ENCODE data around the gene SRP68. TPM values are rescaled to one million over a fixed set of nuclear protein-coding genes. Genes with fewer than 3 reads are reported as not detected.

Gene SRP68
- total RNA-seq, 1 donor from 2014 or later, result 74.3 TPM

DNA sequence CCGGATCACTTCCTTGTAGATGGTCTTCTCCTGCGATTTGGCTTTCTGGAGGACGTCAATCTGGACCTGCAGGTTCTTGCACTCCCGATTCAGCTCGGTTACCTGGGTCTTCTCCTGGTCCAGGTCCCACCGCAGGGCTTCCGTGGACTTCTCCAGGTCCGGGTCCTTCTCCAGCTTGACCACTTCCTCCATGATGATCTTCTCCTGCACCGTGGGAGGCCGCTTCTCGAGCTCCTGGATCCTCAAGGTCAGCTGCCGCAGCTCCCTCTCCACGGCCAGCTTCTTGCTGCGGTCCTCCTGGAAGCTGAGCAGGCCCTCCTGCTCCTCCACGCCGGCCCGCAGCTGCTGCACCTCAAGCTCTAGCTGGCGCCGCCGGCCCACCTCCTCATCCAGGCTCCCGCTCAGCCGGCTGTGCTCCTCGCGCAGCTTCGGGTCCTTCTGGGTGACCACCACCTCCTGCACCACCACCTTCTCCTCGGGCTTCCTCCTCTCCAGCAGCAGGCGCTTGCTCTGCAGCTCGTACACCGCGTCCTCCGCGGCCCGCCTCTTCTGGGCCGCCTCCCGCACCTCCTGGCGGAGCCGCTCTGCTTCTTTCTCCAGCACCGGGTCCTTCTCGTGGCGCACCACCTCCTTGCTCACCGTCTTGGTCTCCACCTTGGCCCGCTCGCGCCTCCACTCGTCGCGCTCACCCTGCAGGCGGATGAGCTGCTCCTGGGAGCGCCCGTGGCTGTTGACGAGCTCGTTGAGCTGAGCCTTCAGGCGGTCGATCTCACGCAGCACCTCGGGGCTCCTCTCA, 63.5 kb downstream of the SRP68 start:
- Histone ChIP-seq H3K36me3 (ENCODE audit: insufficient read depth, low read length) (no peaks in the 10 kb centered on the region), H3K79me2 (ENCODE audit: insufficient read depth, low read length) (no peaks in the 10 kb centered on the region), H3K9me3 (ENCODE audit: insufficient read depth, low read depth, low read length) (no peaks in the 10 kb centered on the region), H2AFZ (ENCODE audit: low read depth, low read length) (no peak overlapping the region), H3K4me1 (ENCODE audit: insufficient read depth, low read length) (peaks cover 4% of the 10 kb centered on the region), H3K27ac (ENCODE audit: low read depth, low read length) (no peak overlapping the region), H4K20me1 (ENCODE audit: insufficient read depth, low read length) (no peaks in the 10 kb centered on the region), H3K27me3 (ENCODE audit: insufficient read depth, low read length) (no peaks in the 10 kb centered on the region), H3K4me3 (ENCODE audit: insufficient read depth, low read depth, low read length) (no peak overlapping the region), H3K4me2 (ENCODE audit: low read length) (no peak overlapping the region), H3K9ac (ENCODE audit: low read length) (no peak overlapping the region)
- no peak overlapping the region for H3K27ac Mint-ChIP-seq (ENCODE audit: unreplicated experiment)
- FAIRE-seq, result no peak
- TF ChIP-seq EZH2 (IDR thresholded peaks at IDR 0.05; ENCODE audit: insufficient read depth, low read length) (no peak), CTCF (IDR thresholded peaks at IDR 0.05; ENCODE audit: insufficient read depth, low read depth, low read length) (no peak)
- no peak for DNase-seq (ENCODE audit: low read depth)
- no peak overlapping the region for H3K4me3 Mint-ChIP-seq (ENCODE audit: unreplicated experiment)
- H3K4me1 Mint-ChIP-seq (ENCODE audit: low read depth, unreplicated experiment), result peaks cover 12% of the 10 kb centered on the region
- peaks cover 20% of the 10 kb centered on the region for H3K27me3 Mint-ChIP-seq (ENCODE audit: low read depth, unreplicated experiment)
- H3K36me3 Mint-ChIP-seq (ENCODE audit: low read depth, unreplicated experiment), result peaks cover 7% of the 10 kb centered on the region
- H3K9me3 Mint-ChIP-seq (ENCODE audit: unreplicated experiment), result peaks cover 4% of the 10 kb centered on the region

- Histone ChIP-seq H3K79me2 (ENCODE audit: insufficient read depth, low read length) (no peaks in the 10 kb centered on the region), H3K27me3 (ENCODE audit: insufficient read depth, low read length) (no peaks in the 10 kb centered on the region), H3K4me3 (ENCODE audit: insufficient read depth, low read depth, low read length) (no peak overlapping the region), H3K36me3 (ENCODE audit: insufficient read depth, low read length) (no peaks in the 10 kb centered on the region), H3K27ac (ENCODE audit: low read depth, low read length) (no peak overlapping the region), H4K20me1 (ENCODE audit: insufficient read depth, low read length) (no peaks in the 10 kb centered on the region), H2AFZ (ENCODE audit: low read depth, low read length) (no peak overlapping the region), H3K9ac (ENCODE audit: low read length) (no peak overlapping the region), H3K9me3 (ENCODE audit: insufficient read depth, low read depth, low read length) (no peaks in the 10 kb centered on the region), H3K4me2 (ENCODE audit: low read length) (no peak overlapping the region), H3K4me1 (ENCODE audit: insufficient read depth, low read length) (no peaks in the 10 kb centered on the region)
- Mint-ChIP-seq H3K4me1 (ENCODE audit: low read depth, unreplicated experiment) (peaks cover 8% of the 10 kb centered on the region), H3K27me3 (ENCODE audit: low read depth, unreplicated experiment) (peaks cover 16% of the 10 kb centered on the region), H3K36me3 (ENCODE audit: low read depth, unreplicated experiment) (peaks cover 7% of the 10 kb centered on the region), H3K4me3 (ENCODE audit: unreplicated experiment) (no peak overlapping the region), H3K9me3 (ENCODE audit: unreplicated experiment) (peaks cover 4% of the 10 kb centered on the region), H3K27ac (ENCODE audit: unreplicated experiment) (no peak overlapping the region)
- no peak for DNase-seq (ENCODE audit: low read depth)
- FAIRE-seq, result no peak
- TF ChIP-seq EZH2 (IDR thresholded peaks at IDR 0.05; ENCODE audit: insufficient read depth, low read length) (no peak), CTCF (IDR thresholded peaks at IDR 0.05; ENCODE audit: insufficient read depth, low read depth, low read length) (no peak)
These were observed 64.1 kb downstream of the SRP68 start for GRCh38 chr17:76008208-76008607.

GRCh38 chr17:76007850-76008165, 64.5 kb downstream of the SRP68 start:
- H3K36me3 Mint-ChIP-seq (ENCODE audit: low read depth, unreplicated experiment), result peaks cover 7% of the 10 kb centered on the region
- Histone ChIP-seq H4K20me1 (ENCODE audit: insufficient read depth, low read length) (no peaks in the 10 kb centered on the region), H3K9ac (ENCODE audit: low read length) (no peak overlapping the region), H3K4me3 (ENCODE audit: insufficient read depth, low read depth, low read length) (no peak overlapping the region), H3K4me1 (ENCODE audit: insufficient read depth, low read length) (no peaks in the 10 kb centered on the region), H3K4me2 (ENCODE audit: low read length) (no peak overlapping the region), H3K27ac (ENCODE audit: low read depth, low read length) (no peak overlapping the region), H2AFZ (ENCODE audit: low read depth, low read length) (no peak overlapping the region), H3K36me3 (ENCODE audit: insufficient read depth, low read length) (no peaks in the 10 kb centered on the region), H3K27me3 (ENCODE audit: insufficient read depth, low read length) (no peaks in the 10 kb centered on the region), H3K79me2 (ENCODE audit: insufficient read depth, low read length) (no peaks in the 10 kb centered on the region), H3K9me3 (ENCODE audit: insufficient read depth, low read depth, low read length) (no peaks in the 10 kb centered on the region)
- no peak overlapping the region for H3K4me3 Mint-ChIP-seq (ENCODE audit: unreplicated experiment)
- no peak overlapping the region for H3K27ac Mint-ChIP-seq (ENCODE audit: unreplicated experiment)
- H3K27me3 Mint-ChIP-seq (ENCODE audit: low read depth, unreplicated experiment), result peaks cover 16% of the 10 kb centered on the region
- DNase-seq (ENCODE audit: low read depth) (no peak), FAIRE-seq (no peak)
- peaks cover 8% of the 10 kb centered on the region for H3K4me1 Mint-ChIP-seq (ENCODE audit: low read depth, unreplicated experiment)
- H3K9me3 Mint-ChIP-seq (ENCODE audit: unreplicated experiment), result peaks cover 4% of the 10 kb centered on the region
- TF ChIP-seq CTCF (IDR thresholded peaks at IDR 0.05; ENCODE audit: insufficient read depth, low read depth, low read length), result no peak
- TF ChIP-seq EZH2 (IDR thresholded peaks at IDR 0.05; ENCODE audit: insufficient read depth, low read length), result no peak

Data from astrocyte (in vitro differentiated cells and primary cell).